ENCODE data around the gene SULF2.

SULF2 gene

GRCh38 chr20:47652301-47652700 is 133.0 kb downstream of the SULF2 start:
- Histone ChIP-seq H3K9ac (ENCODE audit: low read depth, low read length) (no peak overlapping the region), H3K9me3 (ENCODE audit: control insufficient read depth, insufficient read depth, low read length) (no peaks in the 10 kb centered on the region), H3K27me3 (ENCODE audit: control insufficient read depth, insufficient read depth, low read length) (no peaks in the 10 kb centered on the region), H3K4me1 (ENCODE audit: control insufficient read depth, insufficient read depth, low read length) (peaks cover 25% of the 10 kb centered on the region), H3K4me3 (ENCODE audit: low read depth, low read length) (no peak overlapping the region), H3K36me3 (ENCODE audit: control insufficient read depth, insufficient read depth, low read length) (no peaks in the 10 kb centered on the region)

GRCh38 chr20:47648943-47649342 is 136.3 kb downstream of the SULF2 start:
- no peaks in the 10 kb centered on the region for H3K9me3 ChIP-seq (ENCODE audit: control insufficient read depth, insufficient read depth, low read length)

GRCh38 chr20:47647994-47648393 is 137.3 kb downstream of the SULF2 start:
- Histone ChIP-seq H3K9me3 (ENCODE audit: control insufficient read depth, insufficient read depth, low read length) (no peaks in the 10 kb centered on the region), H3K4me1 (ENCODE audit: control insufficient read depth, insufficient read depth, low read length) (peaks cover 15% of the 10 kb centered on the region), H3K4me3 (ENCODE audit: low read depth, low read length) (no peak overlapping the region), H3K9ac (ENCODE audit: low read depth, low read length) (no peak overlapping the region), H3K27me3 (ENCODE audit: control insufficient read depth, insufficient read depth, low read length) (no peaks in the 10 kb centered on the region), H3K36me3 (ENCODE audit: control insufficient read depth, insufficient read depth, low read length) (peaks cover 1% of the 10 kb centered on the region)

More at GRCh38 chr20:47648943-47649342, 136.3 kb downstream of the SULF2 start:
- peaks cover 15% of the 10 kb centered on the region for H3K4me1 ChIP-seq (ENCODE audit: control insufficient read depth, insufficient read depth, low read length)
- H3K9ac ChIP-seq (ENCODE audit: low read depth, low read length): no peak overlapping the region
- H3K27me3 ChIP-seq (ENCODE audit: control insufficient read depth, insufficient read depth, low read length): no peaks in the 10 kb centered on the region
- no peak overlapping the region for H3K4me3 ChIP-seq (ENCODE audit: low read depth, low read length)
- no peaks in the 10 kb centered on the region for H3K36me3 ChIP-seq (ENCODE audit: control insufficient read depth, insufficient read depth, low read length)

GRCh38 chr20:47645632-47646031 is 139.6 kb downstream of the SULF2 start:
- Histone ChIP-seq H3K36me3 (ENCODE audit: control insufficient read depth, insufficient read depth, low read length) (peaks cover 5% of the 10 kb centered on the region), H3K9ac (ENCODE audit: low read depth, low read length) (no peak overlapping the region), H3K4me1 (ENCODE audit: control insufficient read depth, insufficient read depth, low read length) (peaks cover 15% of the 10 kb centered on the region), H3K4me3 (ENCODE audit: low read depth, low read length) (no peak overlapping the region), H3K9me3 (ENCODE audit: control insufficient read depth, insufficient read depth, low read length) (no peaks in the 10 kb centered on the region), H3K27me3 (ENCODE audit: control insufficient read depth, insufficient read depth, low read length) (no peaks in the 10 kb centered on the region)

- H3K4me3 ChIP-seq (ENCODE audit: low read depth, low read length): no peak overlapping the region
- H3K4me1 ChIP-seq (ENCODE audit: control insufficient read depth, insufficient read depth, low read length): no peaks in the 10 kb centered on the region
- no peaks in the 10 kb centered on the region for H3K9me3 ChIP-seq (ENCODE audit: control insufficient read depth, insufficient read depth, low read length)
- H3K9ac ChIP-seq (ENCODE audit: low read depth, low read length): no peak overlapping the region
- H3K36me3 ChIP-seq (ENCODE audit: control insufficient read depth, insufficient read depth, low read length): peaks cover 5% of the 10 kb centered on the region
- H3K27me3 ChIP-seq (ENCODE audit: control insufficient read depth, insufficient read depth, low read length): no peaks in the 10 kb centered on the region
These were observed 142.7 kb downstream of the SULF2 start for GRCh38 chr20:47642624-47643023.

GRCh38 chr20:47642118-47642517 is 143.2 kb downstream of the SULF2 start:
- Histone ChIP-seq H3K4me3 (ENCODE audit: low read depth, low read length) (no peak overlapping the region), H3K4me1 (ENCODE audit: control insufficient read depth, insufficient read depth, low read length) (no peaks in the 10 kb centered on the region), H3K9ac (ENCODE audit: low read depth, low read length) (no peak overlapping the region), H3K9me3 (ENCODE audit: control insufficient read depth, insufficient read depth, low read length) (no peaks in the 10 kb centered on the region), H3K27me3 (ENCODE audit: control insufficient read depth, insufficient read depth, low read length) (no peaks in the 10 kb centered on the region), H3K36me3 (ENCODE audit: control insufficient read depth, insufficient read depth, low read length) (peaks cover 5% of the 10 kb centered on the region)

- H3K36me3 ChIP-seq (ENCODE audit: control insufficient read depth, insufficient read depth, low read length): peaks cover 16% of the 10 kb centered on the region
- H3K9me3 ChIP-seq (ENCODE audit: control insufficient read depth, insufficient read depth, low read length): no peaks in the 10 kb centered on the region
- H3K4me3 ChIP-seq (ENCODE audit: low read depth, low read length): no peak overlapping the region
- no peak overlapping the region for H3K9ac ChIP-seq (ENCODE audit: low read depth, low read length)
- H3K27me3 ChIP-seq (ENCODE audit: control insufficient read depth, insufficient read depth, low read length): no peaks in the 10 kb centered on the region
- no peaks in the 10 kb centered on the region for H3K4me1 ChIP-seq (ENCODE audit: control insufficient read depth, insufficient read depth, low read length)
These were observed 146.4 kb downstream of the SULF2 start for GRCh38 chr20:47638851-47639250.

- H3K9ac ChIP-seq (ENCODE audit: low read depth, low read length): no peak overlapping the region
- H3K9me3 ChIP-seq (ENCODE audit: control insufficient read depth, insufficient read depth, low read length): no peaks in the 10 kb centered on the region
- no peaks in the 10 kb centered on the region for H3K27me3 ChIP-seq (ENCODE audit: control insufficient read depth, insufficient read depth, low read length)
- H3K4me1 ChIP-seq (ENCODE audit: control insufficient read depth, insufficient read depth, low read length): no peaks in the 10 kb centered on the region
- H3K36me3 ChIP-seq (ENCODE audit: control insufficient read depth, insufficient read depth, low read length): peaks cover 10% of the 10 kb centered on the region
- H3K4me3 ChIP-seq (ENCODE audit: low read depth, low read length): no peak overlapping the region
These were observed 150.0 kb downstream of the SULF2 start for GRCh38 chr20:47635256-47635655.

- H3K27me3 ChIP-seq (ENCODE audit: control insufficient read depth, insufficient read depth, low read length): no peaks in the 10 kb centered on the region
- peaks cover 7% of the 10 kb centered on the region for H3K36me3 ChIP-seq (ENCODE audit: control insufficient read depth, insufficient read depth, low read length)
- H3K9ac ChIP-seq (ENCODE audit: low read depth, low read length): no peak overlapping the region
- H3K4me1 ChIP-seq (ENCODE audit: control insufficient read depth, insufficient read depth, low read length): no peaks in the 10 kb centered on the region
- H3K9me3 ChIP-seq (ENCODE audit: control insufficient read depth, insufficient read depth, low read length): no peaks in the 10 kb centered on the region
- H3K4me3 ChIP-seq (ENCODE audit: low read depth, low read length): no peak overlapping the region
These were observed 154.2 kb downstream of the SULF2 start for GRCh38 chr20:47631078-47631477.

GRCh38 chr20:47629907-47630306 is 155.4 kb downstream of the SULF2 start:
- no peak overlapping the region for H3K4me3 ChIP-seq (ENCODE audit: low read depth, low read length)
- no peak overlapping the region for H3K9ac ChIP-seq (ENCODE audit: low read depth, low read length)
- no peaks in the 10 kb centered on the region for H3K36me3 ChIP-seq (ENCODE audit: control insufficient read depth, insufficient read depth, low read length)

GRCh38 chr20:47627540-47627939 is 157.7 kb downstream of the SULF2 start:
- Histone ChIP-seq H3K9ac (ENCODE audit: low read depth, low read length) (no peak overlapping the region), H3K9me3 (ENCODE audit: control insufficient read depth, insufficient read depth, low read length) (no peaks in the 10 kb centered on the region), H3K27me3 (ENCODE audit: control insufficient read depth, insufficient read depth, low read length) (no peaks in the 10 kb centered on the region), H3K36me3 (ENCODE audit: control insufficient read depth, insufficient read depth, low read length) (no peaks in the 10 kb centered on the region), H3K4me1 (ENCODE audit: control insufficient read depth, insufficient read depth, low read length) (no peaks in the 10 kb centered on the region), H3K4me3 (ENCODE audit: low read depth, low read length) (no peak overlapping the region)

More at GRCh38 chr20:47629907-47630306, 155.4 kb downstream of the SULF2 start:
- no peaks in the 10 kb centered on the region for H3K9me3 ChIP-seq (ENCODE audit: control insufficient read depth, insufficient read depth, low read length)
- no peaks in the 10 kb centered on the region for H3K4me1 ChIP-seq (ENCODE audit: control insufficient read depth, insufficient read depth, low read length)
- H3K27me3 ChIP-seq (ENCODE audit: control insufficient read depth, insufficient read depth, low read length): no peaks in the 10 kb centered on the region

- Histone ChIP-seq H3K9ac (ENCODE audit: low read depth, low read length) (no peak overlapping the region), H3K36me3 (ENCODE audit: control insufficient read depth, insufficient read depth, low read length) (no peaks in the 10 kb centered on the region), H3K27me3 (ENCODE audit: control insufficient read depth, insufficient read depth, low read length) (no peaks in the 10 kb centered on the region), H3K4me1 (ENCODE audit: control insufficient read depth, insufficient read depth, low read length) (no peaks in the 10 kb centered on the region), H3K9me3 (ENCODE audit: control insufficient read depth, insufficient read depth, low read length) (no peaks in the 10 kb centered on the region), H3K4me3 (ENCODE audit: low read depth, low read length) (no peak overlapping the region)
These were observed 162.1 kb downstream of the SULF2 start for GRCh38 chr20:47623206-47623605.

Measured in iPS-15b (cell line).